Heart left ventricle (tissue), 16 donors: Measurements from ENCODE around the gene WDR18. TPM values are rescaled to one million over a fixed set of nuclear protein-coding genes. Genes with fewer than 3 reads are reported as not detected.

ENCODE experiments used
- ATAC-seq, 4 donors: fragments of 200-7000 bp; cut with Tn5 transposase; one replicate each; pipeline ENCODE4 v1.9.1; 2020 to 2022; ENCODE audit warnings: moderate library complexity in 4 of 4, mild to moderate bottlenecking in 3 of 4, moderate number of reproducible peaks in 1 of 4
- DNase-seq, 5 donors: peaks; one replicate each; pipeline ENCODE4 v3.0.0-alpha.2; 2020
- H3K27ac ChIP-seq, 12 donors: fragments of 200-600 bp; sonication (generic) in 4 of 12; one replicate each; pipeline versions ENCODE4 v1.5.0 to v1.8.0; 2016 to 2022; ENCODE audit warnings: mild to moderate bottlenecking in 2 of 12
- H3K27me3 ChIP-seq, 9 donors: fragments of 200-600 bp; sonication (generic) in 2 of 9; one replicate each; pipeline versions ENCODE4 v1.5.1 to v1.8.0; 2016 to 2022; ENCODE audit warnings: mild to moderate bottlenecking in 3 of 9
- H3K36me3 ChIP-seq, 9 donors: fragments of 200-600 bp; sonication (generic) in 2 of 9; one replicate each; pipeline versions ENCODE4 v1.5.0 to v1.8.0; 2018 to 2022; ENCODE audit warnings: mild to moderate bottlenecking in 2 of 9
- H3K4me1 ChIP-seq, 12 donors: fragments of 200-600 bp; sonication (generic) in 4 of 12; one replicate each; pipeline versions ENCODE4 v1.5.0 to v1.8.0; 2016 to 2022; ENCODE audit warnings: mild to moderate bottlenecking in 3 of 12
- H3K4me3 ChIP-seq, 12 donors: fragments of 200-600 bp; sonication (generic) in 4 of 12; one replicate each; pipeline versions ENCODE4 v1.5.0 to v1.8.0; 2017 to 2022; ENCODE audit warnings: mild to moderate bottlenecking in 9 of 12, moderate library complexity in 4 of 12
- H3K9me3 ChIP-seq, 12 donors: fragments of 200-600 bp; sonication (generic) in 4 of 12; one replicate each; pipeline versions ENCODE4 v1.5.0 to v1.8.0; 2016 to 2022; ENCODE audit warnings: mild to moderate bottlenecking in 1 of 12
- POLR2A ChIP-seq, 2 donors: fragments of 450-650 bp; IDR thresholded peaks; one replicate each; pipeline ENCODE4 v1.6.1; 2017; ENCODE audit warnings: antibody characterized with exemption in 2 of 2, mild to moderate bottlenecking in 2 of 2, moderate library complexity in 2 of 2
- WGBS, 4 donors: extraction: QIAGEN DNeasy Blood & Tissue Kit in 2 of 4; methylation state at CpG; one replicate each; pipeline versions ENCODE4 v1.1.5 to v1.1.7; 2013 to 2018; 5-methylcytosine and 5-hydroxymethylcytosine counted together
- intact Hi-C, 10 donors: fragments of 100-400 bp; cut with DNase I; formaldehyde crosslinking; loops; one replicate each; pipeline versions ENCODE4 v1.11.1 to v1.14.2; 2022
- long read RNA-seq, 3 donors: library from polyadenylated mRNA; unstranded; transcript quantifications; one replicate each; pipeline ENCODE4 v2.0.0, GENCODE V29; 2020 to 2021
- polyA plus RNA-seq, 2 donors: library from polyadenylated mRNA; stranded (reverse); fragments of 200-250 nt; gene quantifications; one replicate each; pipeline ENCODE4 v1.2.3, GENCODE V29; 2013
- total RNA-seq, 9 donors: library from RNA; depleted of rRNA in 2 of 9; stranded (reverse); fragments of >200 nt in 2 of 9; fragmentation: NEBNext Ultra II Directional in 3 of 9; extraction: Animal tissue kit (Norgen Biotek cat#: 25700) in 3 of 9; gene quantifications; one replicate each; pipeline versions ENCODE4 v1.1.0 to v1.2.4, GENCODE V29; 2016 to 2023
- TF ChIP-seq, protein P1 (sequence below), 12 donors: fragments of 200-600 bp; sonication (generic) in 4 of 12; IDR thresholded peaks; one replicate each; pipeline versions ENCODE4 v1.5.0 to v1.8.0; 2018 to 2022; ENCODE audit warnings: antibody characterized with exemption in 12 of 12, mild to moderate bottlenecking in 5 of 12
- donor health status: ischemic (EF 13 %, LVEDD 7.1; RV severe dilation, severe dysfunction).
- donor health status: healthy with polysubstance abuse.
- donor health status: DM: no; HTN: yes; CAD: no.
- donor health status: DM: no; HTN: no; CAD: no.
- donor health status: ischemic (EF 25% LVEDD 6.9; RV normal size, moderate dysfunction).
- donor health status: ischemic (EF 25% LVEDD 5.7; RV mildly dilated, moderate dysfunction).
- donor health status: healthy.
- donor health status: DM: yes; HTN: yes; CAD: no.
- donor health status: ischemic (EF 35%, LVEDD 5.7; RV mildly dilated, moderate dysfunction).
- donor health status: nonischemic (EF 11% LVEDD 7.7; RV severe dilation, severe dysfunction).
- donor health status: DM: yes; HTN: yes; CAD: no.
- donor health status: PGD.
- donor health status: ischemic (EF 29% LVEDD 5.4; RV normal size, mild dysfunction).
- donor health status: nonischemic (EF 23%, LVEDD 6.1; RV moderate dilation, normal function).

Gene WDR18
- total RNA-seq (10 to 100 TPM; 15.6 to 36.3 (median 19.2) TPM), polyA plus RNA-seq (10 to 100 TPM; 31.9 to 34.5 TPM)
- long read RNA-seq, donor 1, transcript WDR18-202 (10 exons, 1,608 nt): major isoform, 18 of 32 reads
- long read RNA-seq, donor 1, partial matches to known transcripts: 7 of 32 reads
- long read RNA-seq, donor 1, other reads (novel, unspliced or antisense): 6 of 32 reads
- long read RNA-seq, donor 2, transcript WDR18-202 (10 exons, 1,608 nt): major isoform, 138 of 174 reads
- long read RNA-seq, donor 2, partial matches to known transcripts: 5 of 174 reads
- long read RNA-seq, donor 2, other reads (novel, unspliced or antisense): 28 of 174 reads
- long read RNA-seq, donor 3, transcript WDR18-202 (10 exons, 1,608 nt): major isoform, 21 of 35 reads
- long read RNA-seq, donor 3, partial matches to known transcripts: 2 of 35 reads
- long read RNA-seq, donor 3, other reads (novel, unspliced or antisense): 12 of 35 reads

GRCh38 chr19:984165-984967, at the start of gene WDR18:
Gene WDR18 (plus strand): TSS chr19:984345. CDS start chr19:984354, 9 bp downstream.
- Histone ChIP-seq H3K27me3 (no peaks in the 10 kb centered on the region), H3K36me3 (peaks cover 0 to 29% (median 10%) of the 10 kb centered on the region in 9 donors), H3K4me3 (peak within 1 kb of the TSS; percentile 80 to 100 (median 91)), H3K9me3 (no peaks in the 10 kb centered on the region), H3K4me1 (peaks cover 3 to 38% (median 19%) of the 10 kb centered on the region in 12 donors), H3K27ac (peak within 1 kb of the TSS; percentile 67 to 92 (median 86))
- TF ChIP-seq, protein P1, sequence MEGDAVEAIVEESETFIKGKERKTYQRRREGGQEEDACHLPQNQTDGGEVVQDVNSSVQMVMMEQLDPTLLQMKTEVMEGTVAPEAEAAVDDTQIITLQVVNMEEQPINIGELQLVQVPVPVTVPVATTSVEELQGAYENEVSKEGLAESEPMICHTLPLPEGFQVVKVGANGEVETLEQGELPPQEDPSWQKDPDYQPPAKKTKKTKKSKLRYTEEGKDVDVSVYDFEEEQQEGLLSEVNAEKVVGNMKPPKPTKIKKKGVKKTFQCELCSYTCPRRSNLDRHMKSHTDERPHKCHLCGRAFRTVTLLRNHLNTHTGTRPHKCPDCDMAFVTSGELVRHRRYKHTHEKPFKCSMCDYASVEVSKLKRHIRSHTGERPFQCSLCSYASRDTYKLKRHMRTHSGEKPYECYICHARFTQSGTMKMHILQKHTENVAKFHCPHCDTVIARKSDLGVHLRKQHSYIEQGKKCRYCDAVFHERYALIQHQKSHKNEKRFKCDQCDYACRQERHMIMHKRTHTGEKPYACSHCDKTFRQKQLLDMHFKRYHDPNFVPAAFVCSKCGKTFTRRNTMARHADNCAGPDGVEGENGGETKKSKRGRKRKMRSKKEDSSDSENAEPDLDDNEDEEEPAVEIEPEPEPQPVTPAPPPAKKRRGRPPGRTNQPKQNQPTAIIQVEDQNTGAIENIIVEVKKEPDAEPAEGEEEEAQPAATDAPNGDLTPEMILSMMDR (IDR thresholded peaks at IDR 0.05): peak in 8 of 12 donors; percentile 11 to 50 (median 34)
- TF ChIP-seq POLR2A (IDR thresholded peaks at IDR 0.05): peak in 1 of 2 donors; percentile 57
- ATAC-seq (peak; percentile 87 to 97 (median 96)), DNase-seq (peak; percentile 94 to 97 (median 94))
- 0 to 1% (median 1%) methylated on average over 23 to 78 of the region's 78 CpGs for WGBS, 4 donors
- intact Hi-C loops: loop anchor here in 9 of 10 donors (1.0 to 10.0 kb wide), 8 partner anchors 36 to 217 kb away; partner anchors contain the start of genes CFD (in 2 of the 9), RNU6-2 (in 1 of the 9) and TMEM259 (in 1 of the 9)

DNA sequence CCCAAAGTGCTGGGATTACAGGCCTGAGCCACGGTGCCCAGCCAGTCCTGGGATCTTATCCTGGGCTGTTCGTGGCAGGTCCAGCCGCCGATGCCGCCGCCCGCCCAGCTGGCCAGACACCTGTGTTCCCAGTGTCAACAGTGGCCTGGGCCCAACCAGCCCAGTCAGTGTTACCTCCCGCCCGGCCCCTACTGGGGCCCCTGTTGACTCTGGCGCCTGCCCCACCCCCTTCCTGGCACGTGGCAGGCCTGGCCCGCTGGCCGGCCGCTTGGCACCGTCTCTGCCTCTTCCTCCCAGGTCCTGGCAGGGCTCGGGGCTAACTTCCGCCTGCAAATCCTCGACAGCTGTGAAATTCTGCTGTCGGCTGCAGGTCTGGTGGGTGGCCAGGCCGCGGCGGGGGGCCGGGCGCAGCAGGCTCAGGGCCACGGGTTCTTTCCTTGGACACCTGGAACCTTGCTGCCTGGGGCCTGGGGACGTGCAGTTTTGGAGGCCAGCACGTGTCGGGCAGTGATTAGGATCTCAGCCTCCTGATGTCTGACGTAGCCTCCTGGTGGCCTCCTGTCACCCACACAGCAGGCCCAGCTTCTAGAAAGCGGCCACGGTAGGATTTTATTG, 49.2 kb upstream of the WDR18 start:
- Histone ChIP-seq H3K27ac (peak overlapping the region in 10 of 12 donors; percentile 39 to 79 (median 74)), H3K27me3 (no peaks in the 10 kb centered on the region), H3K36me3 (peaks cover 0 to 3% (median 0%) of the 10 kb centered on the region in 9 donors), H3K4me1 (peaks cover 4 to 46% (median 31%) of the 10 kb centered on the region in 12 donors), H3K4me3 (peak overlapping the region in 5 of 12 donors; percentile 8 to 19 (median 15)), H3K9me3 (no peaks in the 10 kb centered on the region)
- peak; percentile 91 to 96 (median 92) for ATAC-seq
- TF ChIP-seq, protein P1 (IDR thresholded peaks at IDR 0.05): no peak
- no peak for TF ChIP-seq POLR2A (IDR thresholded peaks at IDR 0.05)
- DNase-seq: peak; percentile 89 to 94 (median 92)
- whole genome bisulfite sequencing, 4 donors: 9 to 19% (median 11%) methylated on average over 14 to 31 of the region's 31 CpGs
- intact Hi-C loops: loop anchor here in 1 of 10 donors (5.0 kb wide), 1 partner anchor 42 kb away; no protein-coding TSS in a partner anchor

DNA sequence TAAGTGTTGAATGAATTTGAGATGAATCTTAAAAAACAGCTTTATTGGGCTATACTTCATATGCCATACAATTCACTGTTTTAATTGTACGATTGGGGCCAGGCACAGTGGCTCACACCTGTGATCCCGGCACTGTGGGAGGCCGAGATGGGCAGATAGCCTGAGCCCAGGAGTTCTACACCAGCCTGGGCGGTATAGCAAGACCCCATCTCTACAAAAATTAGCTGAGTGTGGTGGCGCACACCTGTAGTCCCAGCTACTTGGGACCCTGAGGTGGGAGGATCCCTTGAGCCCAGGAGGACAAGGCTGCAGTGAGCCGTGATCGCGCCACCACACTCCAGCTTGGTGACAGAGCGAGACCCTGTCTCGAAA, 48.0 kb upstream of the WDR18 start:
- 93 to 98% (median 98%) methylated on average over 9 to 10 of the region's 10 CpGs for WGBS, 4 donors
- intact Hi-C loops: loop anchor here in 1 of 10 donors (5.0 kb wide), 1 partner anchor 41 kb away; no protein-coding TSS in a partner anchor
- Histone ChIP-seq H3K27me3 (no peaks in the 10 kb centered on the region), H3K9me3 (no peaks in the 10 kb centered on the region), H3K27ac (no peak overlapping the region), H3K4me1 (peaks cover 4 to 57% (median 32%) of the 10 kb centered on the region in 12 donors), H3K36me3 (no peaks in the 10 kb centered on the region), H3K4me3 (no peak overlapping the region)
- TF ChIP-seq, protein P1 (IDR thresholded peaks at IDR 0.05): no peak
- no peak for TF ChIP-seq POLR2A (IDR thresholded peaks at IDR 0.05)
- DNase-seq (no peak), ATAC-seq (no peak)
